OCI-LY3 (cell line): ENCODE results near the gene POLR2J2.
"Not testable (repeated sequence)": the region's sequence is repeated elsewhere in the genome, so short reads cannot be mapped to it uniquely, and the experiment has no call there.

Experiments used
- H2AFZ ChIP-seq: fragments of 200-600, 300-600 bp; shearing (Covaris generic); 2 replicates; pipeline ENCODE4 v1.6.0; 2014; ENCODE audit warnings: antibody characterized with exemption, low read depth, low read length
- H3K27ac ChIP-seq: fragments of 200-600, 300-600 bp; sonication (generic); 2 replicates; pipeline ENCODE4 v1.5.1; 2014; ENCODE audit warnings: mild to moderate bottlenecking, low read length, moderate library complexity, mixed read lengths
- H3K27me3 ChIP-seq: fragments of 200-600, 300-600 bp; sonication (generic); 2 replicates; pipeline ENCODE4 v1.6.1; 2014; ENCODE audit warnings: low read depth, low read length, mixed read lengths
- H3K36me3 ChIP-seq: fragments of 200-600, 300-600 bp; sonication (generic); replicated peaks from 2 replicates; pipeline ENCODE3; 2014; ENCODE audit warnings: low read depth, low read length, mixed read lengths
- H3K4me1 ChIP-seq: fragments of 300-600, 200-600 bp; sonication (generic); 2 replicates; pipeline ENCODE4 v1.6.1; 2014; ENCODE audit warnings: low read length, mixed read lengths
- H3K4me2 ChIP-seq: fragments of 200-600, 300-600 bp; sonication (generic); 2 replicates; pipeline ENCODE4 v1.6.1; 2014; ENCODE audit warnings: low read length, mixed read lengths
- H3K4me3 ChIP-seq: fragments of 300-600, 200-600 bp; sonication (generic); 2 replicates; pipeline ENCODE4 v1.5.1; 2014; ENCODE audit warnings: antibody characterized with exemption, mild to moderate bottlenecking, low read length, moderate library complexity
- H3K79me2 ChIP-seq: fragments of 300-600, 200-600 bp; shearing (Covaris generic); 2 replicates; pipeline ENCODE4 v1.6.1; 2014; ENCODE audit warnings: mild to moderate bottlenecking, low read length, mixed read lengths
- H3K9ac ChIP-seq: fragments of 300-600, 200-600 bp; shearing (Covaris generic); 2 replicates; pipeline ENCODE4 v1.6.0; 2014; ENCODE audit warnings: mild to moderate bottlenecking, low read length, moderate library complexity
- H3K9me3 ChIP-seq: fragments of 200-600, 300-600 bp; shearing (Covaris generic); 2 replicates; pipeline ENCODE4 v1.6.1; 2014; ENCODE audit warnings: low read length, mixed read lengths; ENCODE audit not compliant: insufficient read depth
- H4K20me1 ChIP-seq: fragments of 200-600, 300-600 bp; sonication (generic); 2 replicates; pipeline ENCODE4 v1.6.1; 2016; ENCODE audit warnings: low read length, mixed read lengths; ENCODE audit not compliant: insufficient read depth

POLR2J2 gene

GRCh38 chr7:102636956-102637355 is 34.5 kb downstream of the POLR2J2 start:
- not testable (repeated sequence) for H3K79me2 ChIP-seq, H3K4me1 ChIP-seq, H3K27me3 ChIP-seq, H3K9me3 ChIP-seq, H3K4me3 ChIP-seq, H3K27ac ChIP-seq, H2AFZ ChIP-seq, H3K4me2 ChIP-seq, H4K20me1 ChIP-seq, H3K9ac ChIP-seq, H3K36me3 ChIP-seq

DNA sequence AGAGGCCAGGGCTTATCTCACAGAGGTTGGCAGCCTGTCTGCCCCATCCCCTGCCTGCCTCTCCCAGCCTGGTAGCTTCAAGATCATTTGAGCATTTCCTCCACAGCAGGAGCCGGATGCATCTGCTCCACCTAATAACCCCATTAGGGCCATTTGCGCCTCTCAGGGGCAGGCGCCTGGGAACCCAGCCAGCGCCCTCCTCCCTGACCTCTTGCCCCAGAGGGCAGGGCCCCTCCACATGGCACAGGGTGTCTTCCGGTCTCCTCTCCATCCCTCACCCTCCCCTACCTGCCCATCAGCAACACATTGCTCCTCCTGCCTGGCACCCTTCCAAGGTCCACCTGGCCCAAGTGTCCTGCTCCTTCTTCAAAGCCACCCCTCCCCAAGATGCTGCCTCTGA is 36.1 kb downstream of the POLR2J2 start:
- H3K79me2 ChIP-seq, H3K4me2 ChIP-seq, H3K36me3 ChIP-seq, H3K4me3 ChIP-seq, H2AFZ ChIP-seq, H3K27ac ChIP-seq, H3K9me3 ChIP-seq, H3K27me3 ChIP-seq, H4K20me1 ChIP-seq, H3K9ac ChIP-seq, H3K4me1 ChIP-seq: not testable (repeated sequence)

DNA sequence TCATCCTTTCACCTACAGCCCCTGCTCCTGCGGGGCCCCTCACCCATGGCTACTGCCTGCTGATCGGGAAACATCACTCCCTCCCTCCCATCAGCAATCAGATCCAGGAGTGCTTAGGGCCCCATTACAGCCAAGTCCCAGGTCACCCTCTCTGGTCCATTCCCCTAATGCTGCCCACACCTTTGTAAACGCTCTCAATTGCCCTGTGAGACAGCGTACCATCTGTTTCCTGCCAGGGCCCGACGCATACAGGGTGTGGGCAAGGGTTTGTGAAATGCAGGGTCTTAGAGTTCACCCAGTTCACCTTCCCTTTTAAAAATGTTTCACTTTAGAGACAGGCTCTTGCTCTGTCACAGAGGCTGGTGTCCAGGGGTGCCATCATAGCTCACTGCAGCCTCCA is 37.2 kb downstream of the POLR2J2 start:
- not testable (repeated sequence) for H3K9me3 ChIP-seq, H3K4me1 ChIP-seq, H3K27me3 ChIP-seq, H3K79me2 ChIP-seq, H4K20me1 ChIP-seq, H3K4me2 ChIP-seq, H3K4me3 ChIP-seq, H3K9ac ChIP-seq, H3K36me3 ChIP-seq, H3K27ac ChIP-seq, H2AFZ ChIP-seq

DNA sequence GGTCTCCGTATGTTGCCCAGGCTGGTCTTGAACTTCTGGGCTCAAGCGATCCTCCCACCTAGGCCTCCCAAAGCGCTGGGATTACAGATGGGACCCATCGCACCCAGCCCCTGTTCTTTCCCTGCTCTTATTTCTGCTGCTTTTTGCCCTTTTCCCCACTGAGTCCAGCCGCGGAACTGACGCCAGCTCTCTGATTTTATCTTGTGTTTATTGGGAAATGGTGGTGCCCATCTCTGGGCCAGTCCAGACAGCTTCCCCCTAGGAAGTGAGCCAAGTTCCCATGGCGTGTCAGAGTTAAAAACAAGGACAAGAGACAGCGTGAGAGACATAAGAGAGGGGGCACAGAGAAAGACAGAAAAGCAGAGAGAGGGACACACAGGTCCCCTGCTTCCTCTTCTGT is 40.8 kb downstream of the POLR2J2 start:
- H4K20me1 ChIP-seq, H3K4me1 ChIP-seq, H3K4me3 ChIP-seq, H3K9ac ChIP-seq, H3K27ac ChIP-seq, H3K9me3 ChIP-seq, H3K79me2 ChIP-seq, H3K27me3 ChIP-seq, H3K36me3 ChIP-seq, H2AFZ ChIP-seq, H3K4me2 ChIP-seq: not testable (repeated sequence)

GRCh38 chr7:102627271-102627904 is 44.1 kb downstream of the POLR2J2 start:
- H3K9ac ChIP-seq, H3K4me2 ChIP-seq, H3K36me3 ChIP-seq, H3K27me3 ChIP-seq, H2AFZ ChIP-seq, H3K4me3 ChIP-seq, H3K27ac ChIP-seq, H3K4me1 ChIP-seq, H3K79me2 ChIP-seq, H3K9me3 ChIP-seq, H4K20me1 ChIP-seq: not testable (repeated sequence)

DNA sequence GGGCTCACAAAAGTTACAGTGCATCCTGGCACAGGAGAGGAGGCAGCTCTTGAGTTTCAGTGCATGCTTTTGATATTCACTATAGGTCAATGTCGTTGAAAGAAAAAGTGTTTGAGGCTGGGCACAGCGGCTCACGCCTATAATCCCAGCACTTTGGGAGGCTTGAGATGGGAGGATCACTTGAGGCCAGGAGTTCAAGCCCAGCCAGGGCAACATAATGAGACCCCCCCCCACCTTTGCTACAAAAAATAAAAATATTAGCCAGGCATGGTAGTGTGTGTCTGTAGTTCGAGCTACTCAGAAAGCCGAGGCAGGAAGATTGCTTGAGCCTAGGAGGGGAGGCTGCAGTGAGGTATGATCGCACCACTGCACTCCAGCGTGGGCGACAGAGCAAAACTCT is 53.3 kb downstream of the POLR2J2 start:
- not testable (repeated sequence) for H4K20me1 ChIP-seq, H3K36me3 ChIP-seq, H3K79me2 ChIP-seq, H3K9ac ChIP-seq, H3K4me3 ChIP-seq, H3K9me3 ChIP-seq, H3K4me1 ChIP-seq, H2AFZ ChIP-seq, H3K4me2 ChIP-seq, H3K27me3 ChIP-seq, H3K27ac ChIP-seq

DNA sequence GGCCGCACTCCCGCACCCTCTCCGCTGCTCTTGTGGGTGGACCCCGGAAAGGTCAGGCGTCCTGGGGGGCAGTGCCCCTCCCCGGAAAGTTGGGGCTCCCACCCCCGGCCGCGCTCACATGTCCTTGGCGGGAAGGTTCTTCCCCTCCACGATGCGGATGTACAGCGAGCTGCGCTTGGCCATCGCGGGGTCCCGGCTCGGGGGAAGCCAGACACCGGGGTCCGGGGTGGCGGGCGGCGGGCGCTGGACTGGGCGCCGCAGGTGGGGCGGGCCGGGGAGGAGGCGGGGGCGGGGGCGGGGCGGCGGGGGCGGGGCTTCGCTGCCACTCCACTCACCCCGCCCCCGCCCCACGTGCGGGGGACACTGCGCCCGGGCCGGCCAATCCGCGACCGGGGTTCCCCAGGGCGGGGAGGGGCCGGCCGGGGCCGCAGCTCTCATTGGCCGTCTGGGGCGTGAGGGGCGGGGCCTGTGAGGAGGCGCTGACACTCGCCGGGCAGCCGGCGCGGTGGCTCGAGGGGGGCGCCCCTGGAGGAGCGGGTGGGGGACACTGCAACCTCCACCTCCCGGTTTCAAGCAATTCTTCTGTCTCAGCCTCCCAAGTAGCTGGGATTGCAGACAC is 54.8 kb downstream of the POLR2J2 start, which contains the start of gene RASA4:
RASA4 (minus strand) TSS at position 250 of the 619 bp plus-strand sequence; CDS start at position 183, 67 bp downstream.
- not testable (repeated sequence) for H4K20me1 ChIP-seq
- peak within 1 kb of the TSS; percentile 48; the same call in 1 of the 2 replicates for H3K4me2 ChIP-seq

More for the DNA sequence above, 54.8 kb downstream of the POLR2J2 start, which contains the start of gene RASA4:
- H3K79me2 ChIP-seq, H3K27me3 ChIP-seq, H3K9me3 ChIP-seq, H3K36me3 ChIP-seq, H3K4me1 ChIP-seq, H2AFZ ChIP-seq: not testable (repeated sequence)
- Histone ChIP-seq H3K4me3 (peak within 1 kb of the TSS; percentile 69), H3K9ac (peak within 1 kb of the TSS; percentile 66), H3K27ac (peak within 1 kb of the TSS; percentile 65)
